DLD1 (cell line): ENCODE results near the gene PLCD1.
"Not testable (repeated sequence)": the region's sequence is repeated elsewhere in the genome, so short reads cannot be mapped to it uniquely, and the experiment has no call there.

Experiments used
- in situ Hi-C: cut with HindIII; loops from 2 replicates; pipeline ENCODE4 v1.10.0; 2017; ENCODE audit warnings: low sequenced_read_pairs

The PLCD1 gene

GRCh38 chr3:38038447-38038911 is 9.0 kb upstream of the PLCD1 start:
- in situ Hi-C loops: no loop called here

GRCh38 chr3:38036906-38037305 is 7.5 kb upstream of the PLCD1 start:
- in situ Hi-C loops: no loop called here

- in situ Hi-C loops: no loop called here
Measured at GRCh38 chr3:38036286-38036685, 6.8 kb upstream of the PLCD1 start.

GRCh38 chr3:38034335-38034734 is 4.9 kb upstream of the PLCD1 start:
- in situ Hi-C loops: not testable (repeated sequence)

- in situ Hi-C loops: not testable (repeated sequence)
Measured at GRCh38 chr3:38033586-38033985, 4.1 kb upstream of the PLCD1 start.

GRCh38 chr3:38032328-38032865 is 3.0 kb upstream of the PLCD1 start:
- in situ Hi-C loops: no loop called here

- in situ Hi-C loops: no loop called here
Measured at GRCh38 chr3:38031022-38031994, 1.9 kb upstream of the PLCD1 start.

- in situ Hi-C loops: no loop called here
Measured at GRCh38 chr3:38030126-38031021, 932 bp upstream of the PLCD1 start.

GRCh38 chr3:38028621-38029361 is 651 bp downstream of the PLCD1 start:
- in situ Hi-C loops: no loop called here

GRCh38 chr3:38027466-38028465 is 1.7 kb downstream of the PLCD1 start:
- in situ Hi-C loops: no loop called here

GRCh38 chr3:38026856-38027255 is 2.6 kb downstream of the PLCD1 start:
- in situ Hi-C loops: no loop called here

GRCh38 chr3:38022896-38023709 is 6.3 kb downstream of the PLCD1 start:
- in situ Hi-C loops: no loop called here

GRCh38 chr3:38022301-38022700 is 7.1 kb downstream of the PLCD1 start:
- in situ Hi-C loops: no loop called here

- in situ Hi-C loops: no loop called here
Measured at GRCh38 chr3:38021196-38021595, 8.2 kb downstream of the PLCD1 start.

GRCh38 chr3:38020342-38020726 is 9.1 kb downstream of the PLCD1 start:
- in situ Hi-C loops: no loop called here

GRCh38 chr3:38019658-38020341 is 9.6 kb downstream of the PLCD1 start:
- in situ Hi-C loops: loop anchor here (10.0 kb wide), 1 partner anchor 205 kb away; no protein-coding TSS in a partner anchor
